HepG2 (cell line): ENCODE results near the gene NARS2. TPM values are rescaled to one million over a fixed set of nuclear protein-coding genes. Genes with fewer than 3 reads are reported as not detected.

Experiments
- BRF2 ChIP-seq: sonication (generic); formaldehyde crosslinking; IDR thresholded peaks from 2 replicates; pipeline ENCODE4 v1.8.1; 2022; ENCODE audit warnings: mild to moderate bottlenecking, missing genetic modification reagents
- CEBPZ ChIP-seq: IDR thresholded peaks from 2 replicates; pipeline ENCODE4 v1.6.1; 2012; ENCODE audit warnings: low read length, improper control_type of control experiment
- HCFC1 ChIP-seq: fragments of 150-350 bp; IDR thresholded peaks from 2 replicates; pipeline ENCODE4 v1.6.1; 2014; ENCODE audit warnings: low read depth, low read length
- ISL2 ChIP-seq: sonication (generic); formaldehyde crosslinking; IDR thresholded peaks from 2 replicates; pipeline ENCODE4 v1.5.0; 2020; ENCODE audit warnings: missing genetic modification reagents
- JUND ChIP-seq: sonication (generic); formaldehyde crosslinking; IDR thresholded peaks from 2 replicates; pipeline ENCODE4 v1.8.0; 2022; ENCODE audit warnings: mild to moderate bottlenecking, missing genetic modification reagents
- KDM3A ChIP-seq: IDR thresholded peaks from 2 replicates; pipeline ENCODE4 v1.6.1; 2018; ENCODE audit warnings: low read depth, missing compliant biosample characterization
- KLF6 ChIP-seq: IDR thresholded peaks from 2 replicates; pipeline ENCODE4 v1.8.0; 2016; ENCODE audit warnings: missing biosample characterization, missing genetic modification reagents
- MBD4 ChIP-seq: IDR thresholded peaks from 2 replicates; pipeline ENCODE4 v1.6.1; 2012; ENCODE audit warnings: low read length, inconsistent platforms, borderline replicate concordance
- NFYC ChIP-seq: IDR thresholded peaks from 2 replicates; pipeline ENCODE4 v1.6.1; 2016; ENCODE audit warnings: missing genetic modification reagents, missing compliant biosample characterization
- NR2F2 ChIP-seq: IDR thresholded peaks from 2 replicates; pipeline ENCODE4 v1.6.1; 2012; ENCODE audit warnings: low read depth, inconsistent platforms, borderline replicate concordance
- RARG ChIP-seq: sonication (generic); formaldehyde crosslinking; IDR thresholded peaks from 2 replicates; pipeline ENCODE4 v1.4.0; 2020; ENCODE audit warnings: low read depth, mild to moderate bottlenecking, missing genetic modification reagents
- REST ChIP-seq, 2 experiments: IDR thresholded peaks; 2 replicates each; pipeline ENCODE4 v1.6.1; 2011 to 2012; ENCODE audit warnings: low read length in 2 of 2, borderline replicate concordance in 1 of 2, low read depth in 1 of 2, mild to moderate bottlenecking in 1 of 2, moderate library complexity in 1 of 2
- RFXANK ChIP-seq: IDR thresholded peaks from 2 replicates; pipeline ENCODE4 v1.6.1; 2016
- SNAPC2 ChIP-seq: sonication (generic); formaldehyde crosslinking; IDR thresholded peaks from 2 replicates; pipeline ENCODE4 v1.8.1; 2022; ENCODE audit warnings: mild to moderate bottlenecking, missing genetic modification reagents
- ZNF34 ChIP-seq: sonication (generic); formaldehyde crosslinking; IDR thresholded peaks from 2 replicates; pipeline ENCODE4 v1.4.0; 2020; ENCODE audit warnings: mild to moderate bottlenecking, missing genetic modification reagents, borderline replicate concordance
- ZNF430 ChIP-seq: sonication (generic); formaldehyde crosslinking; IDR thresholded peaks from 2 replicates; pipeline ENCODE4 v1.9.0; 2021; ENCODE audit warnings: mild to moderate bottlenecking, missing genetic modification reagents
- ZNF543 ChIP-seq: sonication (generic); formaldehyde crosslinking; IDR thresholded peaks from 2 replicates; pipeline ENCODE4 v1.4.0; 2020; ENCODE audit warnings: mild to moderate bottlenecking, missing genetic modification reagents
- ZNF552 ChIP-seq: sonication (generic); formaldehyde crosslinking; IDR thresholded peaks from 2 replicates; pipeline ENCODE4 v1.9.0; 2022; ENCODE audit warnings: missing genetic modification reagents, mild to moderate bottlenecking, borderline replicate concordance
- ZNF569 ChIP-seq: sonication (generic); formaldehyde crosslinking; IDR thresholded peaks from 2 replicates; pipeline ENCODE4 v1.5.0; 2020; ENCODE audit warnings: mild to moderate bottlenecking, missing genetic modification reagents, moderate library complexity, borderline replicate concordance
- ZSCAN22 ChIP-seq: sonication (generic); formaldehyde crosslinking; IDR thresholded peaks from 2 replicates; pipeline ENCODE4 v1.4.0; 2020; ENCODE audit warnings: mild to moderate bottlenecking, missing genetic modification reagents
- polyA plus RNA-seq, 8 experiments: library from polyadenylated mRNA; depleted of rRNA in 3 of 8; stranded (reverse) in 7 of 8; unstranded in 1 of 8; fragments of >200 nt; fragmentation: Illumina TruSeq in 4 of 8; extraction: Trizol in 4 of 8; gene quantifications; 2 replicates each; pipeline versions ENCODE4 v1.2.1 to v1.2.3, GENCODE V29; 2011 to 2016; ENCODE audit warnings: low read depth in 4 of 8, missing spikeins in 1 of 8, mixed read lengths in 1 of 8; ENCODE audit not compliant: insufficient read depth in 1 of 8
- total RNA-seq, 5 experiments: library from RNA; depleted of rRNA; stranded (reverse); fragments of >200 nt; fragmentation: Illumina TruSeq; extraction: Trizol; gene quantifications; 2 replicates each; pipeline ENCODE4 v1.2.3, GENCODE V29; 2016; ENCODE audit warnings: low read depth in 1 of 5
- TF ChIP-seq, protein P1 (sequence below): sonication (generic); formaldehyde crosslinking; IDR thresholded peaks from 2 replicates; pipeline ENCODE4 v1.5.0; 2020; ENCODE audit warnings: missing genetic modification reagents

NARS2 gene
- total and polyA plus RNA-seq, 2 of the 13 experiments (the other 11 are each of a cell fraction or from before 2014, with no cell fraction given): 45.9 to 65.0 TPM

DNA sequence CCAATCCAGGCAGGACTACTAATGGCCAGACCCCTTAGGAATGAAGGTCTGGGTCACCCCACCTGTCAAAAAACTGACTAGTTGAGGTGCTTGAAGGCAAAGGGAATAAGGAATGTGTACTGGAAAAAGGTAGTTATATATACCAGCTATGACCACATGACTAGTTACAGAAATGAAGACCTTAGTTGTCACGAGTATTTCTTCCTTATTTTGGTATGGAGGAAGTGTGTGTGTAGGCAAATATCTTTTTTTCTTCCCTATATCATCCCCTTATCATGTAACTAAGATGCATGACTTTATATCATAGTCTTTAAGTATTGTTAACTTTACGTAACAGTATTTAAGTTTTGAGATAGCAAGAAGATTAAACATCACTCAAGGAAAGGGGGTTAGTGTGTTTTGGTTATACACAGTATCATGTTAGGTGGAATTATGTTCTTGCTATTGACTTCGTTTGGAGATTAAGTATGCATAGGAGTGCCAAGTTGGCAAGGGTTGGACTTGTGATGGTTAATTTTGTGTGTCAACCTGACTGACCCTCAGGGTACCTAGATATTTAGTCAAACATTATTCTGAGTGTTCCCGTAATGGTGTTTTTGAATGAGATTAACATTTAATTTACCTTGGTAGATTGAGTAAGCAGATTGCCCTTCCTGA lies 38.2 kb upstream of the NARS2 start (continued):
- TF ChIP-seq REST (IDR thresholded peaks at IDR 0.05; ENCODE audit: borderline replicate concordance in 1 of 2, low read depth in 1 of 2, low read length in 2 of 2) (no peak), ZNF430 (CRISPR knock-in tag) (peak; percentile 42; the same call in 1 of the 2 replicates), ZSCAN22 (CRISPR knock-in tag) (no peak), NR2F2 (0 out of 2 replicates have a peak, but pooled peaks have one; percentile 64), RARG (CRISPR knock-in tag) (no peak), KDM3A (CRISPR knock-in tag) (no peak), ZNF34 (CRISPR knock-in tag) (no peak), KLF6 (CRISPR knock-in tag) (no peak), NFYC (CRISPR knock-in tag) (no peak), ZNF552 (CRISPR knock-in tag) (no peak), ZNF569 (CRISPR knock-in tag) (0 out of 2 replicates have a peak, but pooled peaks have one; percentile 32), ZNF543 (CRISPR knock-in tag) (no peak), CEBPZ (no peak), RFXANK (CRISPR knock-in tag) (no peak), ISL2 (CRISPR knock-in tag) (0 out of 2 replicates have a peak, but pooled peaks have one; percentile 87), HCFC1 (no peak), SNAPC2 (CRISPR knock-in tag) (no peak), MBD4 (0 out of 2 replicates have a peak, but pooled peaks have one; percentile 22), JUND (no peak), BRF2 (CRISPR knock-in tag) (no peak)
- TF ChIP-seq, protein P1, sequence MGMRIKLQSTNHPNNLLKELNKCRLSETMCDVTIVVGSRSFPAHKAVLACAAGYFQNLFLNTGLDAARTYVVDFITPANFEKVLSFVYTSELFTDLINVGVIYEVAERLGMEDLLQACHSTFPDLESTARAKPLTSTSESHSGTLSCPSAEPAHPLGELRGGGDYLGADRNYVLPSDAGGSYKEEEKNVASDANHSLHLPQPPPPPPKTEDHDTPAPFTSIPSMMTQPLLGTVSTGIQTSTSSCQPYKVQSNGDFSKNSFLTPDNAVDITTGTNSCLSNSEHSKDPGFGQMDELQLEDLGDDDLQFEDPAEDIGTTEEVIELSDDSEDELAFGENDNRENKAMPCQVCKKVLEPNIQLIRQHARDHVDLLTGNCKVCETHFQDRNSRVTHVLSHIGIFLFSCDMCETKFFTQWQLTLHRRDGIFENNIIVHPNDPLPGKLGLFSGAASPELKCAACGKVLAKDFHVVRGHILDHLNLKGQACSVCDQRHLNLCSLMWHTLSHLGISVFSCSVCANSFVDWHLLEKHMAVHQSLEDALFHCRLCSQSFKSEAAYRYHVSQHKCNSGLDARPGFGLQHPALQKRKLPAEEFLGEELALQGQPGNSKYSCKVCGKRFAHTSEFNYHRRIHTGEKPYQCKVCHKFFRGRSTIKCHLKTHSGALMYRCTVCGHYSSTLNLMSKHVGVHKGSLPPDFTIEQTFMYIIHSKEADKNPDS (CRISPR knock-in tag): no peak
